AG10803 (cell line): ENCODE measurements around the gene SLC1A1.
"Not testable (repeated sequence)": the region's sequence is repeated elsewhere in the genome, so short reads cannot be mapped to it uniquely, and the experiment has no call there.

Source experiments
- DNase-seq: peaks from one replicate; pipeline ENCODE4 v3.0.0; 2010; ENCODE audit warnings: low read depth
- H3K4me3 ChIP-seq: 2 replicates; pipeline ENCODE4 v1.5.1; 2011; ENCODE audit warnings: mild to moderate bottlenecking, low read length, control low read depth
- TF ChIP-seq, protein P1 (sequence below): conservative IDR thresholded peaks from 2 replicates; pipeline ENCODE4 v1.5.1; 2011; ENCODE audit warnings: mild to moderate bottlenecking, low read length, control low read depth, inconsistent platforms

SLC1A1 gene

DNA sequence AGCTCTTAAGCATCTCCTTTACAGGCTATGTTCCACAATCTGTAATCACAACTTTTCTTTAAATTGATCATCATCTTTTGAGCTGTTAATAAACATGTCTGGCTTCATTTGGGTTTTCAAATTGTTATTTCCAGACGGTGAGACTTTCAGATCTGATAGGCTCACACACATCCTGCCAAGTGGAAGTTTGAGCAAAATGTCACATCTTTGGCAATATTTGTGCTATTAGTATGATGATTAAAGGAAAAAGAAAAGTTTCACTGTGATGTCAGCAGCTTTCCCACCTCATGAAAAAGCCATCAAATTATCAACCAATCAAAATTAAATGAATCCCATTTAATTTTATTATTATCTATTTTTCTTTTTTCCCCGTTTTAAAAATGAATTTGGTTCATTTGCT lies 29.8 kb downstream of the SLC1A1 start:
- TF ChIP-seq, protein P1, sequence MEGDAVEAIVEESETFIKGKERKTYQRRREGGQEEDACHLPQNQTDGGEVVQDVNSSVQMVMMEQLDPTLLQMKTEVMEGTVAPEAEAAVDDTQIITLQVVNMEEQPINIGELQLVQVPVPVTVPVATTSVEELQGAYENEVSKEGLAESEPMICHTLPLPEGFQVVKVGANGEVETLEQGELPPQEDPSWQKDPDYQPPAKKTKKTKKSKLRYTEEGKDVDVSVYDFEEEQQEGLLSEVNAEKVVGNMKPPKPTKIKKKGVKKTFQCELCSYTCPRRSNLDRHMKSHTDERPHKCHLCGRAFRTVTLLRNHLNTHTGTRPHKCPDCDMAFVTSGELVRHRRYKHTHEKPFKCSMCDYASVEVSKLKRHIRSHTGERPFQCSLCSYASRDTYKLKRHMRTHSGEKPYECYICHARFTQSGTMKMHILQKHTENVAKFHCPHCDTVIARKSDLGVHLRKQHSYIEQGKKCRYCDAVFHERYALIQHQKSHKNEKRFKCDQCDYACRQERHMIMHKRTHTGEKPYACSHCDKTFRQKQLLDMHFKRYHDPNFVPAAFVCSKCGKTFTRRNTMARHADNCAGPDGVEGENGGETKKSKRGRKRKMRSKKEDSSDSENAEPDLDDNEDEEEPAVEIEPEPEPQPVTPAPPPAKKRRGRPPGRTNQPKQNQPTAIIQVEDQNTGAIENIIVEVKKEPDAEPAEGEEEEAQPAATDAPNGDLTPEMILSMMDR = no peak

DNA sequence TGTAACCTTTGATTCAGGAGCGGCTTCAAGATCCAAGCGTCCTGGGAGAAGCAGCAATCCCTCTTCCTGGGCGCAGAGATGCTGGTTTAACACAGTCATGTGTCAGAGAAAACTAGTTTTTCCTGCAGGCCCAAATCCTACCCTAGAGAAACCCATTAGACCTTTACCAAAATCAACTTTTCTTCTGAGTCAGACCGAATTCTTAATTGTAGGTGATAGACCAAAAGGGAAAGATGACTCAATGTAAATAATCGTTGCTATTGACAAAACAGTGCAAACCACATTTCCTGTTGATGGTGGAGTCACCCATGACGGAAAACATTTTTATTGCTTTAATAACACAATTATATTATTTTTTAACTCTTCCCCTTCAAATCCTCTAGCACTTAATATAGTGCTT lies 40.1 kb downstream of the SLC1A1 start:
- no peak overlapping the region for H3K4me3 ChIP-seq
- DNase-seq = no peak
- TF ChIP-seq, protein P1 = no peak

More for the DNA sequence above, 29.8 kb downstream of the SLC1A1 start:
- no peak for DNase-seq
- no peak overlapping the region for H3K4me3 ChIP-seq

DNA sequence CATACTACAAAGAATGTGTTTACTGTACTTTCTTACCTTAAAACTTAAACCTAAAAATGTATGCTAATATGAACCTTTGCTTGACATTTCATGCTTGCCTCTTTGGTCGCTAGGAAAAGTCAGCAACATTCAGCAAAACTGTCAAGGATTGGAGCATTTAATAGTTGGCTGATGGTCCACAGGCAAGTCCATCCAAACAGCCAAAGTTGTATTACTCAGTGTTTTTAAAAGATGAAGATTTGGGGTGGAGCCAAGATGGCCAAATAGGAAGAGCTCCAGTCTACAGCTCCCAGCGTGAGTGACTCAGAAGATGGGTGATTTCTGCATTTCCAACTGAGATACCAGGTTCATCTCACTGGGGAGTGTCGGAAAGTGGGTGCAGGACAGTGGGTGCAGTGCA lies 40.6 kb downstream of the SLC1A1 start:
- DNase-seq = peak; percentile 41
- H3K4me3 ChIP-seq = not testable (repeated sequence)

DNA sequence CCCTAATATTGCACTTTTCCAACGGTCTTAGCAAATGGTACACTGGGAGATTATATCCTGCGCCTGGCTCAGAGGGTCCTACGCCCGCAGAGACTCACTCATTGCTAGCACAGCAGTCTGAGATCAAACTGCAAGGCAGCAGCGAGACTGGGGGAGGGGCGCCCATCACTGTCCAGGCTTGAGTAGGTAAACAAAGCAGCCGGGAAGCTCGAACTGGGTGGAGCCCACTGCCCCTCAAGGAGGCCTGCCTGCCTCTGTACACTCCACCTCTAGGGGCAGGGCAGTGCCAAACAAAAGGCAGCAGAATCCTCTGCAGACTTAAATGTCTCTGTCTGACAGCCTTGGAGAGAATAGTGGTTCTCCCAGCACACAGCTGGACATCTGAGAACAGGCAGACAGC lies 41.1 kb downstream of the SLC1A1 start:
- H3K4me3 ChIP-seq, DNase-seq: not testable (repeated sequence)

DNA sequence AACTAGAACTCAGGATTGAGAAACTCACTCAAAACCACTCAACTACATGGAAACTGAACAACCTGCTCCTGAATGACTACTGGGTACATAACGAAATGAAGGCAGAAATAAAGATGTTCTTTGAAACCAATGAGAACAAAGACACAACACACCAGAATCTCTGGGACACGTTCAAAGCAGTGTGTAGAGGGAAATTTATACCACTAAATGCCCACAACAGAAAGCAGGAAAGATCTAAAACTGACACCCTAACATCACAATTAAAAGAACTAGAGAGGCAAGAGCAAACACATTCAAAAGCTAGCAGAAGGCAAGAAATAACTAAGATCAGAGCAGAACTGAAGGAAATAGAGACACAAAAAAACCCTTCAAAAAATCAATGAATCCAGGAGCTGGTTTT lies 43.6 kb downstream of the SLC1A1 start:
- not testable (repeated sequence) for DNase-seq

DNA sequence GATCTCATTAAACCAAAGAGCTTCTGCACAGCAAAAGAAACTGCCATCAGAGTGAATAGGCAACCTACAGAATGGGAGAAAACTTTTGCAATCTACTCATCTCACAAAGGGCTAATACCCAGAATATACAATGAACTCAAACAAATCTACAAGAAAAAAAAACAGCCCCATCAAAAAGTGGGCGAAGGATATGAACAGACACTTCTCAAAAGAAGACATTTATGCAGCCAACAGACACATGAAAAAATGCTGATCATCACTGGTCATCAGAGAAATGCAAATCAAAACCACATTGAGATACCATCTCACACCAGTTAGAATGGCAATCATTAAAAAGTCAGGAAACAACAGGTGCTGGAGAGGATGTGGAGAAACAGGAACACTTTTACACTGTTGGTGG lies 45.9 kb downstream of the SLC1A1 start:
- not testable (repeated sequence) for H3K4me3 ChIP-seq, DNase-seq

More for the DNA sequence above, 43.6 kb downstream of the SLC1A1 start:
- H3K4me3 ChIP-seq = not testable (repeated sequence)

DNA sequence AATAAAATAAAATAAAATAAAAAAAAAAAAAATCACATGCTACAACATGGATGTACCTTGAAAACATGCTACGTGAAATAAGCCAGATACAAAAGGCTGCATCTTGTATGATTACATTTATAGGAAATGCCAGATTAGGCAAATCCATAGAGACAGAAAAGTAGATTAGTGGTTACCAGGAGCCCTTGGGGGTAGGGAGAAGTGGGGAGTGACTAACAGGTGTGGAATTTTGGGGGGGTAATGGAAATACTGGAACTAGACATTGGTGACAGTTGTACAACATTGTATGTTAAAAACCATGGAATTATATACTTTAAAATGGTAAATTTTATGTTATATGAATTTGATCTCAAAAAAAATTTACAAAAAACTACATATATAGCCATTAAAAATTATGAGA lies 47.3 kb downstream of the SLC1A1 start:
- H3K4me3 ChIP-seq = no peak overlapping the region
- DNase-seq = no peak
- TF ChIP-seq, protein P1 = no peak

DNA sequence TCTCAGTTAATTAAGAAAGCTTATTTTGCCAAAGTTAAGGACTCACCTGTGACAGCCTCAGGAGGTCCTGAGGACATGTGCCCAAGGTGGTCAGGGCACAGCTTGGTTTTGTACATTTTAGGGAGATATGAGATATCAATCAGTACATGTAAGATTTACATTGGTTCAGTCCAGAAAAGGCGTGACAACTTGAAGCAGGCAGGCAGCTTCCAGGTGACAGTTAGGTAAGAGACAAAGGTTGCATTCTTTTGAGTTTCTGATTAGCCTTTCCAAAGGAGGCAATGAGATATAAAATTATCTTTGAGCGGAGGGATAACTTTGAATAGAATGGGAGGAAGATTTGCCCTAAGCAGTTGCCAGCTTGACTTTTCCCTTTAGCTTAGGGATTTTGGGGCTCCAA lies 47.8 kb downstream of the SLC1A1 start:
- no peak overlapping the region for H3K4me3 ChIP-seq
- TF ChIP-seq, protein P1 = no peak
- no peak for DNase-seq

DNA sequence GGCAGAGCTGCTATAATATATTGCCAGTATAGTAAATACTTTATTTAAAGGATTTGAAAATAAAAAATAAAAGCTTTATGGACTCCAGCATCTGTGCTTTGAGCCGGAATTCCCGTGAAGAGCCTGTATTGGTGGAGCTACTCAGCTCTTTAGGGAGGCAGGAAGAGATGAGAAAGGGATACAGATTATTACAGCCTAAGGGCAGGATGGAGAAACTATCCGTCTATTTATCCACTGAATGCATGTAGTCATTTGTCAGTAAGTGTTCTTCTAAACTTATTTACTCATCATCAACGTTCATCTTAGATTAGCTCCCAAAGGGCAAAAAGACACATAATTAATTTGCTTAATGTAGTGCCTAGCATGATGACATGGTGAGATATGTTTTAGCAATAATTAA lies 48.4 kb downstream of the SLC1A1 start:
- no peak for DNase-seq
- H3K4me3 ChIP-seq = no peak overlapping the region
- TF ChIP-seq, protein P1 = no peak

DNA sequence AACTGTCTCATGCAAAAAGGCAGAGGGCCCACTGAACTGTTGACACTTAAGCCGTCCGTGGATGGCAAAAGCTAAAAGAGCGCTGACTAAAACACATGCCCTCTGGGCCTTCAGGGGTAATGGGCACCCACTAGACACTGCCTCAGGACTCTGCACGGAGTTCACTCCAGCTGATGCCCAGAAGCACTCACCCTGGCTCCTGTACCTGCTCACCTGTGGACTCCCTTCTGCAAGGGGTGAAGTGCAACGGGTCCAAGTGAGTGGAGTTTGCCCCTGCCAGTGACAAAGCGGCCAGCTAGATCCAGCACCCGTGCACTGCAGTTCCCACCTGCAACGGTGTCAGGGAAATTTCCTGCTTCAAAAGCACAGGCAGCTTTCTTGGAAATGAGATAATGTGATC lies 50.2 kb downstream of the SLC1A1 start:
- TF ChIP-seq, protein P1 = no peak
- H3K4me3 ChIP-seq = no peak overlapping the region
- DNase-seq = no peak
